Glutamatergic neuron (in vitro differentiated cells): ENCODE data around the gene LYST. TPM values are rescaled to one million over a fixed set of nuclear protein-coding genes. Genes with fewer than 3 reads are reported as not detected.

ENCODE experiments used
- DNase-seq: peaks from one replicate; pipeline ENCODE4 v3.0.0; 2022
- H3K27ac Mint-ChIP-seq: one replicate; pipeline ENCODE4 v1.8.0; 2020; ENCODE audit warnings: mild to moderate bottlenecking, mixed read lengths, inconsistent platforms; ENCODE audit not compliant: unreplicated experiment
- H3K27me3 Mint-ChIP-seq: one replicate; pipeline ENCODE4 v1.8.0; 2020; ENCODE audit warnings: mild to moderate bottlenecking, moderate library complexity, mixed read lengths, inconsistent platforms; ENCODE audit not compliant: unreplicated experiment
- H3K36me3 Mint-ChIP-seq: one replicate; pipeline ENCODE4 v1.8.0; 2020; ENCODE audit warnings: mild to moderate bottlenecking, mixed read lengths, inconsistent platforms; ENCODE audit not compliant: unreplicated experiment
- H3K4me1 Mint-ChIP-seq: one replicate; pipeline ENCODE4 v1.8.0; 2020; ENCODE audit warnings: mild to moderate bottlenecking, low read depth, mixed read lengths, inconsistent platforms; ENCODE audit not compliant: unreplicated experiment
- H3K4me3 Mint-ChIP-seq: one replicate; pipeline ENCODE4 v1.8.0; 2020; ENCODE audit warnings: mild to moderate bottlenecking, mixed read lengths, inconsistent platforms; ENCODE audit not compliant: unreplicated experiment
- H3K9me3 Mint-ChIP-seq: one replicate; pipeline ENCODE4 v1.8.0; 2020; ENCODE audit warnings: mild to moderate bottlenecking, moderate library complexity, mixed read lengths, inconsistent platforms; ENCODE audit not compliant: unreplicated experiment
- CTCF ChIP-seq: fragments of 200-600 bp; sonication (generic); IDR thresholded peaks from one replicate; pipeline ENCODE4 v1.5.0; 2021; ENCODE audit not compliant: partially characterized antibody, unreplicated experiment
- microRNA-seq: library from miRNA; unstranded; fragments of <30 nt; microRNA quantifications from one replicate; pipeline ENCODE4, GENCODE V29; 2020; ENCODE audit not compliant: unreplicated experiment
- total RNA-seq: library from RNA; stranded (reverse); fragmentation: NEBNext Ultra II Directional; extraction: Animal tissue kit (Norgen Biotek cat#: 25700); gene quantifications from one replicate; pipeline ENCODE4 v1.2.1, GENCODE V29; 2021; ENCODE audit not compliant: unreplicated experiment

Gene LYST
- total RNA-seq, 1 donor from 2014 or later: 33.6 TPM

DNA sequence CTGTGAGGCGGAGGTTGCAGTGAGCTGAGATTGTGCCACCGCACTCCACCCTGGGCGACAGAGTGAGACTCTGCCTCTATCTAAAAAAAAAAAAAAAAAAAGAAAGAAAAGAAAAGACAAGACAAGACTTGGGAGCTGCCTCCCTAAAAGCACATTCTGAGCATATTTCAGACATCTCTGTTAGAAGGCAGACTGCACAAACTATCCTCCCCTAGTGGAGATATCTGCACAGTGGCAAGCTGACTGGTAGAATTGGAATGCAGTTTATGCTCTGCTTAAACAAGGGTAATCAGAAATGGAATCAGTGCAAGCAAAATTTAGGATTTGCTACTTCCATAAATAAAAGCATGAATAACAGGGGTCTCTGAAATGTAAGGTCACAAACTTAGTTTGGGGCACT, 248.9 kb downstream of the LYST start:
- Mint-ChIP-seq H3K9me3 (peaks cover 7% of the 10 kb centered on the region), H3K36me3 (peaks cover 5% of the 10 kb centered on the region), H3K27ac (no peak overlapping the region), H3K4me1 (peaks cover 4% of the 10 kb centered on the region), H3K27me3 (no peaks in the 10 kb centered on the region), H3K4me3 (no peak overlapping the region)
- no peak for DNase-seq
- no peak for TF ChIP-seq CTCF

- peaks cover 4% of the 10 kb centered on the region for H3K4me1 Mint-ChIP-seq
- peaks cover 7% of the 10 kb centered on the region for H3K9me3 Mint-ChIP-seq
- no peak overlapping the region for H3K4me3 Mint-ChIP-seq
- no peak for TF ChIP-seq CTCF
- H3K27ac Mint-ChIP-seq: no peak overlapping the region
- peaks cover 5% of the 10 kb centered on the region for H3K36me3 Mint-ChIP-seq
- no peak for DNase-seq
- H3K27me3 Mint-ChIP-seq: no peaks in the 10 kb centered on the region
Observed at GRCh38 chr1:235617140-235617539, 249.6 kb downstream of the LYST start.

DNA sequence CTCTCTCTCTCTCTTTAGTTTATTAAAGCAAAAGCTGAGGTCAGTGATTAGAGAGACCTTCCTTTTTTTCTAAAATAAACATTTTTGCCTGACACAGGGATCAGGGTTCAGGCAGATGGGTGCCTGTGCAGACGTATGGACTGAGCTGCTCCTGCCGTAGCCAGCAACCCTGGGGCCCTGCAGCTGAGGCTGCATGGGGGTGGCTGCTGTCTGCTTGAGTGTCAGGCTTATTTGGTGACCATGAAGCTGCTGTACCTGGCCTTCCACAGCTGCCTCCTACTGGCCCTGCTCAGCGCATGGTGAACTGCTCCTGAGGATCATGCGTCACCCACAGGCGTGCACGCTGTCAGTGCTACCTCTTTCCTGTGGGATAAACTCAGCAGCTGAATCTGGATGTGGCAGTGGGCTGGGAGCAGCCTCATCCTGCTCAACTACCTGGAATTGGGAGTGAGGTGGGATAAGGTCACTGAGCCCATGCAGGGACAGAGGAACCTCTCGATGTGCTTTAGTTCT, 252.2 kb downstream of the LYST start:
- Mint-ChIP-seq H3K27ac (no peak overlapping the region), H3K36me3 (peaks cover 5% of the 10 kb centered on the region), H3K4me1 (peaks cover 4% of the 10 kb centered on the region), H3K9me3 (peaks cover 7% of the 10 kb centered on the region), H3K27me3 (no peaks in the 10 kb centered on the region), H3K4me3 (no peak overlapping the region)
- TF ChIP-seq CTCF: no peak
- DNase-seq: no peak

GRCh38 chr1:235613602-235614001, 253.1 kb downstream of the LYST start:
- no peak overlapping the region for H3K4me3 Mint-ChIP-seq
- no peaks in the 10 kb centered on the region for H3K27me3 Mint-ChIP-seq
- TF ChIP-seq CTCF: no peak
- DNase-seq: no peak
- H3K9me3 Mint-ChIP-seq: peaks cover 7% of the 10 kb centered on the region
- H3K27ac Mint-ChIP-seq: no peak overlapping the region
- peaks cover 5% of the 10 kb centered on the region for H3K36me3 Mint-ChIP-seq
- H3K4me1 Mint-ChIP-seq: peaks cover 4% of the 10 kb centered on the region

- H3K9me3 Mint-ChIP-seq: peaks cover 7% of the 10 kb centered on the region
- no peak overlapping the region for H3K27ac Mint-ChIP-seq
- DNase-seq: no peak
- no peak overlapping the region for H3K4me3 Mint-ChIP-seq
- TF ChIP-seq CTCF: no peak
- peaks cover 4% of the 10 kb centered on the region for H3K4me1 Mint-ChIP-seq
- H3K27me3 Mint-ChIP-seq: no peaks in the 10 kb centered on the region
- peaks cover 5% of the 10 kb centered on the region for H3K36me3 Mint-ChIP-seq
Observed at GRCh38 chr1:235612761-235613160, 253.9 kb downstream of the LYST start.

Small RNAs within 50 kb of the gene (microRNA-seq; reads per million reads assigned to microRNA genes)
- gene MIR1537: 0.55 reads per million

Other genes starting within 250 kb of the LYST start
- 124 TPM for gene GNG4, start 217.1 kb downstream of the LYST start, total RNA-seq
- gene NID1, start 198.2 kb upstream of the LYST start, total RNA-seq: 1.4 TPM